ENCODE data around the gene EIF4G3. TPM values are rescaled to one million over a fixed set of nuclear protein-coding genes. Genes with fewer than 3 reads are reported as not detected.

Gene EIF4G3
- total RNA-seq, 1 experiment from 2014 or later, result 87.6 TPM

DNA sequence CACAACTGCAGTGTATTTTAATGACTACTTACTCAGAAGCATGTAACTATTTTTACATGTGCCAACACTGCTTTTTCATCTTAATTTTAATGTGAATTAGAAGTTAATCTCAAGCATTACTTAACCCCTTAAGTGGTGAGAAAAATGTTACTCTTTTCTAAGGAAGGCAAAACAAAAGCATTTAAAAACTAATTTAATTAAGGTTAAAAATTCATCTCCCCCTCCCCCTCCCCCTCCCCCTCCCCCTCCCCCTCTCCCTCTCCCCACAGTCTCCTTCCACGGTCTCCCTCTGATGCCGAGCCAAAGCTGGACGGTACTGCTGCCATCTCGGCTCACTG lies 362.2 kb downstream of the EIF4G3 start:
- ChIA-PET POLR2A (no interaction called here), CTCF (no interaction called here)
- no peak for DNase-seq (ENCODE audit: unreplicated experiment)
- TF ChIP-seq, protein P1, sequence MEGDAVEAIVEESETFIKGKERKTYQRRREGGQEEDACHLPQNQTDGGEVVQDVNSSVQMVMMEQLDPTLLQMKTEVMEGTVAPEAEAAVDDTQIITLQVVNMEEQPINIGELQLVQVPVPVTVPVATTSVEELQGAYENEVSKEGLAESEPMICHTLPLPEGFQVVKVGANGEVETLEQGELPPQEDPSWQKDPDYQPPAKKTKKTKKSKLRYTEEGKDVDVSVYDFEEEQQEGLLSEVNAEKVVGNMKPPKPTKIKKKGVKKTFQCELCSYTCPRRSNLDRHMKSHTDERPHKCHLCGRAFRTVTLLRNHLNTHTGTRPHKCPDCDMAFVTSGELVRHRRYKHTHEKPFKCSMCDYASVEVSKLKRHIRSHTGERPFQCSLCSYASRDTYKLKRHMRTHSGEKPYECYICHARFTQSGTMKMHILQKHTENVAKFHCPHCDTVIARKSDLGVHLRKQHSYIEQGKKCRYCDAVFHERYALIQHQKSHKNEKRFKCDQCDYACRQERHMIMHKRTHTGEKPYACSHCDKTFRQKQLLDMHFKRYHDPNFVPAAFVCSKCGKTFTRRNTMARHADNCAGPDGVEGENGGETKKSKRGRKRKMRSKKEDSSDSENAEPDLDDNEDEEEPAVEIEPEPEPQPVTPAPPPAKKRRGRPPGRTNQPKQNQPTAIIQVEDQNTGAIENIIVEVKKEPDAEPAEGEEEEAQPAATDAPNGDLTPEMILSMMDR (IDR thresholded peaks at IDR 0.05; ENCODE audit: unreplicated experiment), result no peak
- H3K4me1 Mint-ChIP-seq (ENCODE audit: insufficient read depth, unreplicated experiment), result no peaks in the 10 kb centered on the region
- no peaks in the 10 kb centered on the region for H3K27me3 Mint-ChIP-seq (ENCODE audit: insufficient read depth, unreplicated experiment)
- no peaks in the 10 kb centered on the region for H3K9me3 Mint-ChIP-seq (ENCODE audit: unreplicated experiment)
- no TSS peak for BruUV-seq (replicated peaks)
- H3K36me3 Mint-ChIP-seq (ENCODE audit: insufficient read depth, unreplicated experiment), result peaks cover 48% of the 10 kb centered on the region
- intact Hi-C loops (cut with micrococcal nuclease), result no loop called here
- no peak overlapping the region for H3K27ac Mint-ChIP-seq (ENCODE audit: low read depth, unreplicated experiment)
- H3K4me3 Mint-ChIP-seq (ENCODE audit: unreplicated experiment), result no peak overlapping the region

DNA sequence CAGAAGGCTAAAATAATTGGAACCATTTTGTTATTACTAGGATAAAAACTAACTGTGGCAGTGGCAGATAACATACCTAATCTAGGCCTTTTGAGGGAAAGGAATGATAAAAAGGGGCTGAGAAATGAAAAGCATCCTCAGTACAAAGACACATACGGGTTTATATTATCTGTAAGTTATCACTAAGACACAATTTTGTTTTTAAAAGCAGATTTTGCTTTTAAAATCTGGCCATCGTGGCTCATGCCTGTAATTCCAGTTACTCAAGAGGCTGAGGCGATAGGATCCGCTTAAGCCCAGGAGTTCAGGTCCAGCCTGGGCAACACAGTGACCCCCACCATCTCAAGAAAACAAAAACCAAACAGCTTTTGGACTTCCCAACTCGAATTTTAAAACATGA lies 364.8 kb downstream of the EIF4G3 start:
- Mint-ChIP-seq H3K36me3 (ENCODE audit: insufficient read depth, unreplicated experiment) (peaks cover 53% of the 10 kb centered on the region), H3K9me3 (ENCODE audit: unreplicated experiment) (no peaks in the 10 kb centered on the region), H3K27ac (ENCODE audit: low read depth, unreplicated experiment) (no peak overlapping the region), H3K4me1 (ENCODE audit: insufficient read depth, unreplicated experiment) (no peaks in the 10 kb centered on the region), H3K4me3 (ENCODE audit: unreplicated experiment) (no peak overlapping the region), H3K27me3 (ENCODE audit: insufficient read depth, unreplicated experiment) (no peaks in the 10 kb centered on the region)
- no peak for DNase-seq (ENCODE audit: unreplicated experiment)
- TF ChIP-seq, protein P1 (IDR thresholded peaks at IDR 0.05; ENCODE audit: unreplicated experiment), result no peak
- BruUV-seq (replicated peaks), result no TSS peak
- ChIA-PET CTCF (interaction anchor here (0.6 to 0.7 kb wide), 2 partner anchors 19 to 288 kb away, joined by 3 read pairs; no protein-coding TSS in a partner anchor), POLR2A (interaction anchor here (0.7 to 1.6 kb wide), 3 partner anchors 11 to 206 kb away, joined by 3 to 6 read pairs (median 4); partner anchors contain the start of gene HP1BP3)
- intact Hi-C loops (cut with micrococcal nuclease), result no loop called here

DNA sequence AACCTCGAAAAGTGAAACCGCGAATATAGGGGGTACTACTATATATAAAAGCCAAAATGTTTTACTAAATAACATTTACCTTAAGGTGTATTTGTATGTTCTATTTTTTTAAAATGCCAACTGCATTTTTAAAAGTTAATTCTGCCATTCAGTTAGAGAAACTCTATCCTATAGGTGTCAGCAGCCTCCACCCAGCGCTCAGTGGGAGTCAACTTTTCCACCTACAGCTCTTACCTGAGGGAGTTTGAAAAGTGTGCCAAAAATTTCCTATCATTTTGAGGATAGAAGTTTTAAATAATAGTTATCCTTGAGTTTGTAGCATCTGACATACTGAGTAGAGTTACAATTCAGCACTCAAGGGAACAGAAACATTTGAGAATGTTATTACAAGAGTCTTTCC lies 383.5 kb downstream of the EIF4G3 start:
- DNase-seq (ENCODE audit: unreplicated experiment), result no peak
- Mint-ChIP-seq H3K36me3 (ENCODE audit: insufficient read depth, unreplicated experiment) (no peaks in the 10 kb centered on the region), H3K27me3 (ENCODE audit: insufficient read depth, unreplicated experiment) (no peaks in the 10 kb centered on the region), H3K4me1 (ENCODE audit: insufficient read depth, unreplicated experiment) (peaks cover 2% of the 10 kb centered on the region), H3K4me3 (ENCODE audit: unreplicated experiment) (no peak overlapping the region), H3K9me3 (ENCODE audit: unreplicated experiment) (no peaks in the 10 kb centered on the region), H3K27ac (ENCODE audit: low read depth, unreplicated experiment) (no peak overlapping the region)
- TF ChIP-seq, protein P1 (IDR thresholded peaks at IDR 0.05; ENCODE audit: unreplicated experiment), result no peak
- no TSS peak for BruUV-seq (replicated peaks)
- intact Hi-C loops (cut with micrococcal nuclease), result no loop called here
- POLR2A ChIA-PET, result no interaction called here
- CTCF ChIA-PET, result no interaction called here

DNA sequence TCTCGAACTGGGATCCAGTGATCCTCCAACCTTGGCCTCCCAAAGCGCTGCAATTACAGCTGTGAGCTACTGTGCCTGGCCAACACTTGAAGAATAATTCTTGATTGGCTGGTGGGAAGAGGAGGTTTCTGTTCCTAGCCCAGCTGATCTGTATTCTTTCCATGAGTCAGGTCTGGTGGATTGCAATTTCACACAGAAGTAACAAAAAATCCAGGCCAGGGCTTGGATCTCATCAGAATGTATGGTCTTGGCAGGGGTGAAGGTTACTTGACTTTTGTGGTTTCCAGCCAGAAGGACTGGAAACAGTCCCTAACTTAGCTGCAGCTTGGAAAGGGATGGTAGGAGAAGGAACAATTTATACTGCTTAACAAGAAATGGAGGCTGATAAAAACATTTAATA lies 384.5 kb downstream of the EIF4G3 start:
- Mint-ChIP-seq H3K27ac (ENCODE audit: low read depth, unreplicated experiment) (no peak overlapping the region), H3K4me1 (ENCODE audit: insufficient read depth, unreplicated experiment) (peaks cover 10% of the 10 kb centered on the region), H3K27me3 (ENCODE audit: insufficient read depth, unreplicated experiment) (no peaks in the 10 kb centered on the region), H3K4me3 (ENCODE audit: unreplicated experiment) (no peak overlapping the region), H3K36me3 (ENCODE audit: insufficient read depth, unreplicated experiment) (peaks cover 6% of the 10 kb centered on the region), H3K9me3 (ENCODE audit: unreplicated experiment) (no peaks in the 10 kb centered on the region)
- DNase-seq (ENCODE audit: unreplicated experiment), result no peak
- intact Hi-C loops (cut with micrococcal nuclease), result no loop called here
- no TSS peak for BruUV-seq (replicated peaks)
- ChIA-PET CTCF (no interaction called here), POLR2A (no interaction called here)
- TF ChIP-seq, protein P1 (IDR thresholded peaks at IDR 0.05; ENCODE audit: unreplicated experiment), result no peak

Measured in MCF 10A (cell line).